ENCODE results near the gene TUBA4B. TPM values are rescaled to one million over a fixed set of nuclear protein-coding genes. Genes with fewer than 3 reads are reported as not detected.
"Not testable (repeated sequence)": the region's sequence is repeated elsewhere in the genome, so short reads cannot be mapped to it uniquely, and the experiment has no call there.

The TUBA4B gene
- total RNA-seq, 2 donors from 2014 or later, result not detected

GRCh38 chr2:219297766-219298456 lies 44.9 kb downstream of the TUBA4B start:
- intact Hi-C loops (cut with DNase I, micrococcal nuclease), result loop anchor here (2.0 to 10.0 kb wide), 2 partner anchors 133 to 137 kb away; partner anchors contain the start of gene NHEJ1 (in 2 of the 2)
- ATAC-seq (no peak), DNase-seq (no peak)

GRCh38 chr2:219298759-219299371 lies 45.8 kb downstream of the TUBA4B start:
- intact Hi-C loops (cut with DNase I, micrococcal nuclease), result loop anchor here (2.0 to 10.0 kb wide), 2 partner anchors 134 to 138 kb away; partner anchors contain the start of gene NHEJ1 (in 2 of the 2)

GRCh38 chr2:219299372-219299760 lies 46.3 kb downstream of the TUBA4B start:
- intact Hi-C loops (cut with DNase I, micrococcal nuclease), result loop anchor here (2.0 to 10.0 kb wide), 2 partner anchors 135 to 139 kb away; partner anchors contain the start of gene NHEJ1 (in 2 of the 2)
- DNase-seq (no peak), ATAC-seq (no peak)

More at GRCh38 chr2:219298759-219299371, 45.8 kb downstream of the TUBA4B start:
- DNase-seq, result peak; percentile 78 to 91
- ATAC-seq, result peak; percentile 70

- no peak for ATAC-seq
- intact Hi-C loops (cut with DNase I, micrococcal nuclease), result no loop called here
- no peak for DNase-seq
These were observed 47.0 kb downstream of the TUBA4B start for GRCh38 chr2:219300022-219300421.

GRCh38 chr2:219302412-219302968 lies 49.4 kb downstream of the TUBA4B start:
- ATAC-seq, result no peak
- intact Hi-C loops (cut with DNase I, micrococcal nuclease), result no loop called here

GRCh38 chr2:219304223-219304622 lies 51.2 kb downstream of the TUBA4B start:
- DNase-seq (no peak), ATAC-seq (no peak)
- intact Hi-C loops (cut with DNase I, micrococcal nuclease), result no loop called here

More at GRCh38 chr2:219302412-219302968, 49.4 kb downstream of the TUBA4B start:
- no peak for DNase-seq

- DNase-seq (no peak), ATAC-seq (no peak)
- intact Hi-C loops (cut with DNase I, micrococcal nuclease), result no loop called here
These were observed 53.0 kb downstream of the TUBA4B start for GRCh38 chr2:219306047-219306446.

- DNase-seq (peak in 1 of 2 donors; percentile 73), ATAC-seq (peak; percentile 70)
- intact Hi-C loops (cut with DNase I, micrococcal nuclease), result no loop called here
These were observed 55.4 kb downstream of the TUBA4B start for GRCh38 chr2:219308142-219309101.

GRCh38 chr2:219309278-219309677 lies 56.2 kb downstream of the TUBA4B start, which contains the start of gene PTPRN:
Gene PTPRN, minus strand, starts transcription at chr2:219309401. Its CDS starts 69 bp downstream, at chr2:219309332.
- intact Hi-C loops (cut with DNase I, micrococcal nuclease), result no loop called here

GRCh38 chr2:219312683-219313263 lies 59.7 kb downstream of the TUBA4B start:
- intact Hi-C loops (cut with DNase I, micrococcal nuclease); ATAC-seq; DNase-seq: not testable (repeated sequence)

More at GRCh38 chr2:219309278-219309677, 56.2 kb downstream of the TUBA4B start, which contains the start of gene PTPRN:
- DNase-seq, result no peak
- ATAC-seq, result no peak

GRCh38 chr2:219314804-219315468 lies 61.9 kb downstream of the TUBA4B start:
- intact Hi-C loops (cut with DNase I, micrococcal nuclease), result no loop called here
- no peak for DNase-seq
- ATAC-seq, result no peak

Small RNAs within 50 kb of the gene (microRNA-seq; reads per million reads assigned to microRNA genes)
- 0 reads per million in 2 donors for gene MIR153-1

Other genes starting within 250 kb of the TUBA4B start
- under 1 TPM; 0.39 to 0.76 TPM for gene CFAP65, start 211.7 kb upstream of the TUBA4B start, total RNA-seq
- 10 to 100 TPM; 72.7 to 85.5 TPM for gene IHH, start 192.3 kb upstream of the TUBA4B start, total RNA-seq
- 10 to 100 TPM; 45.4 to 56.1 TPM for gene NHEJ1, start 92.4 kb upstream of the TUBA4B start, total RNA-seq
- gene SLC23A3, start 83.2 kb upstream of the TUBA4B start, total RNA-seq, result 1 to 10 TPM; 5.1 to 6.1 TPM
- gene CNPPD1, start 76.3 kb upstream of the TUBA4B start, total RNA-seq, result 100 to 1,000 TPM; 119 TPM
- 100 to 1,000 TPM; 122 to 138 TPM for gene RETREG2, start 75.0 kb upstream of the TUBA4B start, total RNA-seq
- gene ZFAND2B, start 46.5 kb upstream of the TUBA4B start, total RNA-seq, result 10 to 100 TPM; 78.0 to 89.9 TPM
- gene ABCB6, start 34.3 kb upstream of the TUBA4B start, total RNA-seq, result 10 to 100 TPM in 1 of 2 donors, 1 to 10 TPM in 1; 6.8 to 11.4 TPM
- 10 to 100 TPM; 60.2 to 66.0 TPM for gene ATG9A, start 23.6 kb upstream of the TUBA4B start, total RNA-seq
- gene ANKZF1, start 23.4 kb upstream of the TUBA4B start, total RNA-seq, result 10 to 100 TPM; 33.8 to 40.9 TPM
- 1 to 10 TPM; 4.2 to 4.5 TPM for gene GLB1L, start 7.8 kb upstream of the TUBA4B start, total RNA-seq
- gene STK16, start 7.8 kb upstream of the TUBA4B start, total RNA-seq, result 10 to 100 TPM; 41.9 to 42.5 TPM
- 10 to 100 TPM; 60.2 to 83.1 TPM for gene TUBA4A, start 675 bp downstream of the TUBA4B start, total RNA-seq
- gene DNAJB2, start 26.1 kb downstream of the TUBA4B start, total RNA-seq, result 10 to 100 TPM; 64.2 to 67.6 TPM
- gene PTPRN, start 56.2 kb downstream of the TUBA4B start, total RNA-seq, result 1 to 10 TPM; 1.9 to 2.3 TPM
- not detected for gene RESP18, start 79.5 kb downstream of the TUBA4B start, total RNA-seq
- gene DNPEP, start 134.7 kb downstream of the TUBA4B start, total RNA-seq, result 100 to 1,000 TPM in 1 of 2 donors, 10 to 100 TPM in 1; 94.2 to 130 TPM
- 100 to 1,000 TPM in 1 of 2 donors, 10 to 100 TPM in 1; 18.5 to 706 TPM for gene DES, start 165.1 kb downstream of the TUBA4B start, total RNA-seq
- 10 to 100 TPM in 1 of 2 donors, 1 to 10 TPM in 1; 2.9 to 29.4 TPM for gene SPEG, start 181.6 kb downstream of the TUBA4B start, total RNA-seq
- gene GMPPA, start 245.6 kb downstream of the TUBA4B start, total RNA-seq, result 10 to 100 TPM; 44.8 to 56.1 TPM